SJCRH30 (cell line): ENCODE results near the gene MXI1. TPM values are rescaled to one million over a fixed set of nuclear protein-coding genes. Genes with fewer than 3 reads are reported as not detected.

Experiments used
- DNase-seq, 2 experiments: peaks; one replicate each; pipeline ENCODE4 v3.0.0-alpha.2; 2015 to 2020
- H3K27ac ChIP-seq: fragments of 250-450 bp; sonication (Bioruptor Pico); 2 replicates; pipeline ENCODE4 v1.5.1; 2020; ENCODE audit warnings: mild to moderate bottlenecking, moderate library complexity
- H3K27me3 ChIP-seq: fragments of 250-450 bp; sonication (Bioruptor Pico); 2 replicates; pipeline ENCODE4 v1.5.1; 2020; ENCODE audit warnings: mild to moderate bottlenecking, moderate library complexity
- H3K36me3 ChIP-seq: fragments of 250-450 bp; sonication (Bioruptor Pico); 2 replicates; pipeline ENCODE4 v1.5.1; 2020; ENCODE audit warnings: mild to moderate bottlenecking, moderate library complexity
- H3K4me1 ChIP-seq: fragments of 250-450 bp; sonication (Bioruptor Pico); 2 replicates; pipeline ENCODE4 v1.5.1; 2020; ENCODE audit warnings: mild to moderate bottlenecking, moderate library complexity
- H3K4me3 ChIP-seq: fragments of 250-450 bp; sonication (Bioruptor Pico); 2 replicates; pipeline ENCODE4 v1.5.1; 2020; ENCODE audit warnings: mild to moderate bottlenecking, moderate library complexity
- H3K9me3 ChIP-seq: fragments of 250-450 bp; sonication (Bioruptor Pico); replicated peaks from 2 replicates; pipeline ENCODE4 v1.5.1; 2020; ENCODE audit warnings: mild to moderate bottlenecking, moderate library complexity
- total RNA-seq: library from RNA; depleted of rRNA; stranded (reverse); fragments of >200 nt; shearing (Covaris generic); gene quantifications from 2 replicates; pipeline ENCODE4 v1.2.3, GENCODE V29; 2014

Gene MXI1
- total RNA-seq, 1 experiment from 2014 or later: 12.4 TPM

- Histone ChIP-seq H3K27me3 (peaks cover 8% of the 10 kb centered on the region; the same call in 1 of the 2 replicates), H3K36me3 (no peaks in the 10 kb centered on the region), H3K27ac (no peak overlapping the region), H3K4me1 (no peaks in the 10 kb centered on the region), H3K4me3 (no peak overlapping the region), H3K9me3 (no peaks in the 10 kb centered on the region)
- DNase-seq: no peak
Measured at GRCh38 chr10:110203500-110204455, 3.6 kb upstream of the MXI1 start.

- DNase-seq: no peak
- Histone ChIP-seq H3K27me3 (no peaks in the 10 kb centered on the region; the same call in 1 of the 2 replicates), H3K36me3 (no peaks in the 10 kb centered on the region), H3K4me3 (no peak overlapping the region), H3K9me3 (no peaks in the 10 kb centered on the region), H3K4me1 (no peaks in the 10 kb centered on the region), H3K27ac (no peak overlapping the region)
Measured at GRCh38 chr10:110205051-110205675, 2.2 kb upstream of the MXI1 start.

- no peaks in the 10 kb centered on the region for H3K27me3 ChIP-seq
- H3K36me3 ChIP-seq: no peaks in the 10 kb centered on the region
- peak overlapping the region; percentile 75 for H3K4me3 ChIP-seq
- DNase-seq: peak; percentile 44 to 56
- no peak overlapping the region for H3K27ac ChIP-seq
- no peaks in the 10 kb centered on the region for H3K4me1 ChIP-seq
- no peaks in the 10 kb centered on the region for H3K9me3 ChIP-seq
Measured at GRCh38 chr10:110207805-110208613, 604 bp downstream of the MXI1 start.

- no peaks in the 10 kb centered on the region for H3K4me1 ChIP-seq
- peak; percentile 26 to 55 for DNase-seq
- H3K27ac ChIP-seq: peak overlapping the region; percentile 56
- no peaks in the 10 kb centered on the region for H3K9me3 ChIP-seq
- no peaks in the 10 kb centered on the region for H3K36me3 ChIP-seq
- no peaks in the 10 kb centered on the region for H3K27me3 ChIP-seq
- peak overlapping the region; percentile 75 for H3K4me3 ChIP-seq
Measured at GRCh38 chr10:110208614-110209453, 1.4 kb downstream of the MXI1 start.

GRCh38 chr10:110209454-110209925 lies 2.1 kb downstream of the MXI1 start:
- Histone ChIP-seq H3K27me3 (no peaks in the 10 kb centered on the region), H3K27ac (peak overlapping the region; percentile 56), H3K4me3 (peak overlapping the region; percentile 75), H3K9me3 (no peaks in the 10 kb centered on the region), H3K36me3 (no peaks in the 10 kb centered on the region), H3K4me1 (no peaks in the 10 kb centered on the region)
- DNase-seq: peak; percentile 58 to 72

- peak overlapping the region; percentile 75 for H3K4me3 ChIP-seq
- H3K4me1 ChIP-seq: no peaks in the 10 kb centered on the region
- H3K9me3 ChIP-seq: no peaks in the 10 kb centered on the region
- peak; percentile 24 to 46 for DNase-seq
- no peaks in the 10 kb centered on the region for H3K36me3 ChIP-seq
- H3K27ac ChIP-seq: peak overlapping the region; percentile 56
- no peaks in the 10 kb centered on the region for H3K27me3 ChIP-seq
Measured at GRCh38 chr10:110209926-110210673, 2.7 kb downstream of the MXI1 start.

- Histone ChIP-seq H3K27ac (peak overlapping the region; percentile 56), H3K9me3 (no peaks in the 10 kb centered on the region), H3K4me1 (peaks cover 6% of the 10 kb centered on the region), H3K36me3 (no peaks in the 10 kb centered on the region), H3K4me3 (peak overlapping the region; percentile 75), H3K27me3 (no peaks in the 10 kb centered on the region)
- peak; percentile 96 to 98 for DNase-seq
Measured at GRCh38 chr10:110210674-110211464, 3.5 kb downstream of the MXI1 start.

GRCh38 chr10:110211465-110211843 lies 4.0 kb downstream of the MXI1 start:
- H3K4me1 ChIP-seq: peaks cover 9% of the 10 kb centered on the region
- no peaks in the 10 kb centered on the region for H3K27me3 ChIP-seq
- DNase-seq: no peak
- H3K27ac ChIP-seq: no peak overlapping the region
- no peaks in the 10 kb centered on the region for H3K36me3 ChIP-seq
- H3K9me3 ChIP-seq: no peaks in the 10 kb centered on the region
- H3K4me3 ChIP-seq: peak overlapping the region; percentile 75

GRCh38 chr10:110212119-110213006 lies 5.0 kb downstream of the MXI1 start:
- DNase-seq: no peak
- Histone ChIP-seq H3K4me3 (no peak overlapping the region), H3K36me3 (no peaks in the 10 kb centered on the region), H3K27me3 (no peaks in the 10 kb centered on the region), H3K4me1 (peaks cover 9% of the 10 kb centered on the region), H3K27ac (no peak overlapping the region), H3K9me3 (no peaks in the 10 kb centered on the region)

GRCh38 chr10:110214371-110214826 lies 7.0 kb downstream of the MXI1 start:
- Histone ChIP-seq H3K27ac (no peak overlapping the region), H3K36me3 (no peaks in the 10 kb centered on the region), H3K9me3 (no peaks in the 10 kb centered on the region), H3K27me3 (no peaks in the 10 kb centered on the region), H3K4me3 (no peak overlapping the region), H3K4me1 (peaks cover 9% of the 10 kb centered on the region)
- no peak for DNase-seq

- Histone ChIP-seq H3K27me3 (no peaks in the 10 kb centered on the region), H3K36me3 (no peaks in the 10 kb centered on the region), H3K4me3 (no peak overlapping the region), H3K4me1 (peaks cover 9% of the 10 kb centered on the region), H3K9me3 (no peaks in the 10 kb centered on the region), H3K27ac (no peak overlapping the region)
- peak; percentile 25 to 61 for DNase-seq
Measured at GRCh38 chr10:110215286-110216170, 8.1 kb downstream of the MXI1 start.
